BLaER1 (cell line): ENCODE measurements around the gene PPFIA1.

ENCODE experiments used
- H3K27ac ChIP-seq: shearing (Covaris generic); formaldehyde crosslinking; 2 replicates; pipeline ENCODE4 v1.8.1; 2022
- H3K27me3 ChIP-seq: shearing (Covaris generic); formaldehyde crosslinking; 2 replicates; pipeline ENCODE4 v1.8.1; 2022
- H3K36me3 ChIP-seq: shearing (Covaris generic); formaldehyde crosslinking; 2 replicates; pipeline ENCODE4 v1.8.1; 2022
- H3K4me1 ChIP-seq: shearing (Covaris generic); formaldehyde crosslinking; 2 replicates; pipeline ENCODE4 v1.8.1; 2022
- H3K4me2 ChIP-seq: shearing (Covaris generic); formaldehyde crosslinking; 2 replicates; pipeline ENCODE4 v1.8.1; 2022
- H3K4me3 ChIP-seq: shearing (Covaris generic); formaldehyde crosslinking; 2 replicates; pipeline ENCODE4 v1.8.1; 2022
- H3K9ac ChIP-seq: shearing (Covaris generic); formaldehyde crosslinking; 2 replicates; pipeline ENCODE4 v1.8.1; 2022
- H3K9me3 ChIP-seq: shearing (Covaris generic); formaldehyde crosslinking; 2 replicates; pipeline ENCODE4 v1.8.1; 2022
- H4K20me1 ChIP-seq: shearing (Covaris generic); formaldehyde crosslinking; 2 replicates; pipeline ENCODE4 v1.8.1; 2022
- Cebpa-rat ChIP-seq: shearing (Covaris generic); IDR thresholded peaks from 2 replicates; pipeline ENCODE4 v1.8.1; 2022

PPFIA1 gene

DNA sequence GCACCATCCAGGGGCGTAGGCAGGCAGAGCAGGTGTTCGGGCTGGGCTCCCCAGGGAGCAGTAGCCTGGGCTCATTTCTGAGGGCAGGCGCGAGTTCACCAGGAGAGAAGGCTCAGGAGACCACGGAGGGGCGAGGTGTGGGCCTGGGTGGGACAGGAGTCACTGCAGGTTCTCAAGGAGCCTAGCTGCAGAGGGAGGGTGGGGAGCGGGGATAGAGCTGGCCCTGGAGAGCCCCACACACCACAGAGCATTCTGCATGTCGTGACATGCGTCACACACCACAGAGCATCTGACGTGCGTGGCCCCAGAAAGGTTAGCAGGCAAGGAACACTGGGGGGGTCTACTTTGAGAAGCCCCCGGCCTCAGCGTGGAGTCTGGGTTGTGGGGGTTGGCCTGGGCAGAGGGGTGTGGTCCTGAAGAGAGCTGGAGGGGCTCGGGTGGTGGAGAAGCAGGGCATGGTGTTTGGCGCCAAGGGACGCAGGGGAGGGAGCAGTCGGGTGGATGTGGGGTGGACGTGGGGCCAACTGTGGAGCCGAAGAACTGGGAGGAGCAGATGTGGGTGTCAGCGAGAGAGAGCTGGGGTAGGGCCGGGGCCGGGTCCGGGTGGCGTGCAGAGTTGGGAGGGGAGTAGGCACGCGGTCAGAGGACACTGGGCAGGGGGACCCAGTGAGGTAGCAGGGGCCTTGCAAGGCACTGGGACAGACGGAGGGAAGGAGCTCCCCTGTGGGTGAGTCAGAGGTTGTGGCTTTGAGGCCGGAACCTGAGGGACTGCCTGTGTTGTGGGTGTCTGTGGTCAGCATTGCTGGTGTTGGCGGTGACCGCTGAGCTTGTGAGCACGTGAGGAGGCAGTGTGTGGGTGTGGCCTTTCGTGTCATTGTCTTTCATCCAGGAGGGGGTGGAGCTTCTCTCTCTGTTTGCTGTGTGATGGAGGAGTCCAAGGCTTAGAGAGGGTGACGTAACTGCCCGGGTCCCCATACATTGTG, 153.3 kb downstream of the PPFIA1 start:
- H3K4me1 ChIP-seq = peaks cover 54% of the 10 kb centered on the region
- peaks cover 4% of the 10 kb centered on the region; the same call in 1 of the 2 replicates for H3K27me3 ChIP-seq
- H3K9me3 ChIP-seq = no peaks in the 10 kb centered on the region
- H3K4me2 ChIP-seq = peak overlapping the region; percentile 78
- no peaks in the 10 kb centered on the region for H3K36me3 ChIP-seq
- H3K9ac ChIP-seq = no peak overlapping the region
- no peak overlapping the region for H3K4me3 ChIP-seq
- no peak for TF ChIP-seq Cebpa-rat
- H3K27ac ChIP-seq = no peak overlapping the region
- peaks cover 11% of the 10 kb centered on the region; the same call in 1 of the 2 replicates for H4K20me1 ChIP-seq

DNA sequence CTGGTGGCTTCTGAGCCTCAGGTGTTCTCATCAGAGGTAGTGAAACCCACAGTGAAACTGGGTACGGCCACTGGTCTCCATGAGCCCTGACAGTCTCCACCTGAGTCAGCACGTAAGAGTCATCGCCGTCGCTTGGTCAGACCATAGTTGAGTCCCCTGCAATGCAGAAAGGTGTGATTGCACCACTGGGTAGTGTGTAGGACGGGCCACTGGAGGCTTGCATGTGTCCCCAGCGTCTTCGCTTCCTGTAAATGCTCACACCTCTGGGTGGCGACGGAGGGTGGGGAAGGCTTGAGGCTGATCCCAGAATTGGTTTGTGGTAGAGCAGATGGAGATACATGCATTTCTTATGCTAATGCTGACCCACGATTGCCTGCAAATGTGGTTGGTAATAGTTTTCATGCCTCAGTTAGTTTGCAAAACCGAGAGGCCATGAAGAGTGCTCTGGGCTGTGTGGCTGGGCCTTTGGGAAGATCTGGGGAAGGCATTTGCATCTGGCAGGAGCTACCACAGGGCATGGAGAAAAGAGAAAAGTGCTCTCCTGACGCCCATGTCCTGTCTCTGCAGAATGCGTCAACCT, 154.4 kb downstream of the PPFIA1 start:
- Histone ChIP-seq H4K20me1 (peaks cover 11% of the 10 kb centered on the region; the same call in 1 of the 2 replicates), H3K36me3 (no peaks in the 10 kb centered on the region), H3K4me2 (peak overlapping the region; percentile 78), H3K27me3 (peaks cover 4% of the 10 kb centered on the region; the same call in 1 of the 2 replicates), H3K9me3 (no peaks in the 10 kb centered on the region), H3K9ac (no peak overlapping the region), H3K4me1 (peaks cover 63% of the 10 kb centered on the region), H3K4me3 (no peak overlapping the region), H3K27ac (no peak overlapping the region)
- no peak for TF ChIP-seq Cebpa-rat

DNA sequence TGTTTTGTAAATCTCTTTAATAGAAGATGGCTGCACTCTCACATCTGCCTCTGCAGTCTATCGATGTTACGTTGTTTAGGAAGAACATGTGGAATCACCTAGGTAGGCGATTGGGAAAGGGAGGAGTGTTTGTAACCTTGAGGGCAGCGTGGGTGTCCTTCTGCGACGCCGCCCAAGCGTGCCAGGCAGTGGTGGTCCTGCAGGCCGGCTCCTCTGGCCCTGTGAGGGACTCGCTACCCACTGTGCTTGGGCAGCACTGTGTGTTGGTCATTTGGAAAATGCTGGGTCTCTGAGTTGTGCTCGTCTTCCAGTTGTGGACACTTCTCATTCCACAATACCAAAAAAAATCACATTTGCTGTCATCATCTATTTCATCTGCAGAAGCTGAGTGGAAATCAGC, 156.9 kb downstream of the PPFIA1 start:
- peaks cover 74% of the 10 kb centered on the region for H3K4me1 ChIP-seq
- H3K9ac ChIP-seq = no peak overlapping the region
- H3K4me3 ChIP-seq = no peak overlapping the region
- H3K27me3 ChIP-seq = peaks cover 4% of the 10 kb centered on the region; the same call in 1 of the 2 replicates
- no peak overlapping the region for H3K4me2 ChIP-seq
- peaks cover 9% of the 10 kb centered on the region; the same call in 1 of the 2 replicates for H4K20me1 ChIP-seq
- TF ChIP-seq Cebpa-rat = no peak
- H3K27ac ChIP-seq = no peak overlapping the region
- no peaks in the 10 kb centered on the region for H3K36me3 ChIP-seq
- no peaks in the 10 kb centered on the region for H3K9me3 ChIP-seq

DNA sequence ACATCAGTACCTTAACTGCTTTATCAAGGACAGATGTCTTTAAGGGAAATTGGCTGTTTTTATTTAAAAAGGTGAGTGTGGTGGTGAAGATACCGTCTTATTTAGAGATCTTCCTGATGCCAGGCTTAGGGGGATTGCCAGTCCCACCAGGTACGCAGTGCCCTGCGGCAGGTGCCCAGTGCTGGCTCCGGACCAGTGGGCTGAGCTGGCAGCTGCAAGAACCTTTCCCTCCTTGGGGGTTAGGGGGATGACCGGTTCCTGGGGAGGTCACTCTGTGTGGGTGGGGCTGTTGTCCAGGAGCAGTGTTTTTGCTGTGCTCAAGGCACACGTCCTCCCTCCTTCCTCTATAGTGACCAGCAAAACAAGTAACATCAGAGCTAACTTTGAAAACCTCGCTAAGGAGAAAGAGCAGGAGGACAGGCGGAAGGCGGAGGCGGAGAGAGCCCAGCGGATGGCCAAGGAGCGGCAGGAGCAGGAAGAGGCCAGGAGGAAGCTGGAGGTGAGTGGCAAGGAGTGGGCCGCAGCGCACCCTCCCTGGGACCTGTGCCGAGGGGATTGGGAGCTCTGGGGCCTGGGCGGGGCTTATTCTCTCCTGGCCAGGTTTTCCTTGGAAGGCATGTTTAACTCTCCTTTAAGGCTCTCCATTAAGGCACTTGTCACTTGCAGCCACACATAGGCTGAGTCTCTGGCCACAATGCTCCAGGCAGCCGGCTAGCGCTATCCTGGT, 158.4 kb downstream of the PPFIA1 start:
- H3K27ac ChIP-seq = no peak overlapping the region
- no peaks in the 10 kb centered on the region for H3K36me3 ChIP-seq
- no peak overlapping the region for H3K4me2 ChIP-seq
- no peak for TF ChIP-seq Cebpa-rat
- H4K20me1 ChIP-seq = 0 out of 2 replicates have a peak, but pooled peaks cover 4% of the 10 kb centered on the region
- H3K9me3 ChIP-seq = no peaks in the 10 kb centered on the region
- H3K4me1 ChIP-seq = peaks cover 74% of the 10 kb centered on the region
- H3K4me3 ChIP-seq = no peak overlapping the region
- H3K9ac ChIP-seq = no peak overlapping the region
- peaks cover 5% of the 10 kb centered on the region; the same call in 1 of the 2 replicates for H3K27me3 ChIP-seq

DNA sequence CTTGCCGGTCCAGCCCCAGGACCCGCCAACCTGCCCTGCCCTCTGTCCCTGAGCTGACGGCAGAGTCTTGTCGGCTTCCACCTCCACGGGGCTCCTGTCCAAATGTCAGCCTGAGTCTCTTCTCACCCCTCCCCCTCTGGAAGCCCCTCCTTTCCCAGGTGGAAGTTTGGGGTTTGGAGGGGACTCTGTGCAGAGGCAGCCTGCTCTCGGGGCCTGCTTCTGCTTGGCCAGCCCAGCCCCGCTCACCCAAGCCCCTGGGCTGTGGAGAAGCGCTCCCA, 158.9 kb downstream of the PPFIA1 start:
- H3K27ac ChIP-seq = no peak overlapping the region
- H3K27me3 ChIP-seq = peaks cover 10% of the 10 kb centered on the region; the same call in 1 of the 2 replicates
- H3K4me2 ChIP-seq = peak overlapping the region; percentile 92
- no peak for TF ChIP-seq Cebpa-rat
- peaks cover 74% of the 10 kb centered on the region for H3K4me1 ChIP-seq
- no peak overlapping the region for H3K9ac ChIP-seq
- no peaks in the 10 kb centered on the region for H3K36me3 ChIP-seq
- 0 out of 2 replicates have a peak, but pooled peaks cover 4% of the 10 kb centered on the region for H4K20me1 ChIP-seq
- no peak overlapping the region for H3K4me3 ChIP-seq
- H3K9me3 ChIP-seq = no peaks in the 10 kb centered on the region

DNA sequence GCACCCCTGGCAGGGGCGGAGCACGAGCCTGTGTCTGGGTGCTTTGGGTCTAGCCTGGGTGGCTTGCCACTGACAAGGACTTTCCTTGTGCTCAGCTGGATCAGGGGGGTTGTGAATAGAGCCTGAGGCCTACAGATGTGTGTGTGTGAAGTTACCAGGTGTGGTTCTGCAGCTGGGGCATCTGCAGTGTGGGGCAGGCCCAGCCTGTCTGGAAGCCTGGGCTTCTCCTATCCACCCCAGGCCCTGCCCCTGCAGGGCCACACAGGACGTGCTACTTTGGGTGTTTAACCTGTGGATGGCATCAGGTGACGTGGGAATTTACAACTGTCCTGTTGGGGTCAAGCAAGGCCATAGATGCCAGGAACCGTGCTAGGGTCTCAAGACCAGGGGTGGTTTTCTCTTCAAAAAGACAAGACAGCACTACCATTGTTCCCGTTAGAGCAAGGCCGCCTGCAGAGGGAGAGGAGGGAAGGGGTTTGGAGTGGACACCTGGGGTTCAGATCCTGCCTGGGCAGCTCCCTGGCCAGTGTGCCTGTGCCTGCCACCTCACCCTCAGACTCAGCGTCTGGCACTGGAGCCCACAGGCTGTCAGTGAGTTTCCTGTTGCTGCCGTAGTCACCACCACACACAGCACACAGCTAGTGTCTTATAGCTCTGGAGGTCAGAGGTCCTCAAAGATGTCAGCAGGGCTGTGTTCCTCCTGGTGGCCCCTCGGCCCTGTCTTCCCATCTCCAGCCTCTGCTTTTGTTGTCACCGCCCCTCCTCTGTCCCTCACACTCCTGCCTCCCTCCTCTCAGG, 159.4 kb downstream of the PPFIA1 start:
- Histone ChIP-seq H3K4me2 (peak overlapping the region; percentile 92), H3K27ac (no peak overlapping the region), H3K4me3 (no peak overlapping the region), H3K4me1 (peaks cover 74% of the 10 kb centered on the region), H3K27me3 (peaks cover 13% of the 10 kb centered on the region; the same call in 1 of the 2 replicates), H4K20me1 (0 out of 2 replicates have a peak, but pooled peaks cover 4% of the 10 kb centered on the region), H3K9me3 (no peaks in the 10 kb centered on the region), H3K36me3 (no peaks in the 10 kb centered on the region), H3K9ac (no peak overlapping the region)
- TF ChIP-seq Cebpa-rat = no peak

DNA sequence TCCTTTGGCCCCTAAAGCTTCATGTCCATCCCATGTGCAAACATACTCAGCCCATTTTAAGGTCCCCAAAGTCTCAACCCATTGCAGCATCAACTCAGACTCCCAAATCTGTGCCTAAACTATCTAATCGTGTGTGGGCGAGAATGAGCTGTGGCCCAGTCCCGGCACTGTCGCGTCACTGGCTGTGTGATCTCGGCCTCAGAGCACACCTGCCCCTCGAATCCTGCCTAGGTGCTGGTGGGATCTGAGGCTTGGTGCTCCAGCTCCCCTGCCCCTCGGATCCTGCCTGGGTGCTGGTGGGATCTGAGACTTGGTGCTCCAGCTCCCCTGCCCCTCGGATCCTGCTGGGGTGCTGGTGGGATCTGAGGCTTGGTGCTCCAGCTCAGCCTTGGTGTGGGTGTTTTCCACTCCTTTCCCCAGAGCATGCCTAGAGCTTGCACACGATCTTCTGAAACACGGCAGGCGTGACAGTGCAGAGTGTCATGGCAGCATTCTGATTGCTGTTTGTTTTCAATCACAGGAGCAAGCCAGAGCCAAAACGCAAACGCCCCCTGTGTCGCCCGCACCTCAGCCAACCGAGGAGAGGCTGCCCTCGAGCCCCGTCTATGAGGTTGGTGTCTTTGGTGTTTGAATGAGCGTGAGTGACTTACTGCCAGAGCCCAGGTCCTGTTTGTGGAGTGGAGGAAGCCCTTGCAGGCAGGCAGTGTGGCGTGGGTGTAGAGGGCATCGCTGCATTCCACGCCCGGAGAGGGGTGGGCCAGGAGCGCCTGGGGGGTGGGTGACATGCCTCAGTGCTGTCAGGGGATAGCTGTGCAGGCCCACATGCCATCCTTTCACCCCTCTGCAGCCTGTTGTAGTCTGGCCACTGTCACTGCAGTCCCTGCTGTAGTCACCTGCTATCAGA, 160.4 kb downstream of the PPFIA1 start:
- Histone ChIP-seq H4K20me1 (0 out of 2 replicates have a peak, but pooled peaks cover 4% of the 10 kb centered on the region), H3K27ac (no peak overlapping the region), H3K4me3 (no peak overlapping the region), H3K9ac (no peak overlapping the region), H3K36me3 (no peaks in the 10 kb centered on the region), H3K4me1 (peaks cover 74% of the 10 kb centered on the region), H3K27me3 (peaks cover 19% of the 10 kb centered on the region; the same call in 1 of the 2 replicates), H3K4me2 (peak overlapping the region; percentile 92), H3K9me3 (no peaks in the 10 kb centered on the region)
- no peak for TF ChIP-seq Cebpa-rat

DNA sequence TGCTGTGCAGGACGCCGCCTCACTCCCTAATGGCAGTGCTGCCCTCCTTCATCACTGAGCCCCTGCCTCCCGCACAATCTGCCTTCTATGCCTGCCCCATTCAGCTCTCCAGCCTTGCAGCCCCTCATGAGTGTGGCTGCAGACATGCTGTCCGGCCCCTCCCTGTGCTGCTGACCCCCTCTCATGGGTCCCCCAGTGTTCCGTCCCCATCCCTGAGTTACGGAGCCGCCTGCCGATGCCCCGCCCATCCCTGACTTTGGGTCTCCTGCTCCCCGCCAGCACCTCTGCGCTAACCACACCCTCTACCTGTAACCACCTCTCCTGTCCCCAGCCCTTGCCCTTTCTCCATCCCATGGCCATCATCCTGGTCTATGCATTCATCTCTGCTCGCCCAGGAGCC, 161.1 kb downstream of the PPFIA1 start:
- Histone ChIP-seq H3K9me3 (no peaks in the 10 kb centered on the region), H3K4me2 (peak overlapping the region; percentile 92), H3K27ac (no peak overlapping the region), H3K4me3 (no peak overlapping the region), H3K36me3 (no peaks in the 10 kb centered on the region), H3K27me3 (peaks cover 19% of the 10 kb centered on the region; the same call in 1 of the 2 replicates), H3K9ac (no peak overlapping the region), H4K20me1 (0 out of 2 replicates have a peak, but pooled peaks cover 4% of the 10 kb centered on the region), H3K4me1 (peaks cover 76% of the 10 kb centered on the region)
- no peak for TF ChIP-seq Cebpa-rat
